Stomach (tissue), 19 donors: ENCODE results near the gene CCR8. TPM values are rescaled to one million over a fixed set of nuclear protein-coding genes. Genes with fewer than 3 reads are reported as not detected.

Experiments
- DNase-seq, 2 donors: peaks; one replicate each; pipeline versions ENCODE4 v3.0.0 to v3.0.0-alpha.2; 2013 to 2019
- H3K27ac ChIP-seq, 5 donors: fragments of 200-600 bp in 4 of 5; sonication (generic) in 4 of 5; one replicate each; pipeline ENCODE4 v1.5.1; 2013 to 2019; ENCODE audit warnings: mild to moderate bottlenecking in 1 of 5, moderate library complexity in 1 of 5
- H3K27me3 ChIP-seq, 3 donors: fragments of 200-600 bp; sonication (generic); one replicate each; pipeline ENCODE4 v1.5.1; 2017 to 2019; ENCODE audit warnings: mixed run types in 1 of 3
- H3K36me3 ChIP-seq, 4 donors: fragments of 200-600 bp; sonication (generic); 1 replicate in 3 of 4; 2 replicates in 1 of 4; pipeline ENCODE4 v1.5.1; 2016 to 2019
- H3K4me1 ChIP-seq, 4 donors: fragments of 200-600 bp; sonication (generic); one replicate each; pipeline ENCODE4 v1.5.1; 2016 to 2019
- H3K4me3 ChIP-seq, 4 donors: fragments of 200-600 bp; sonication (generic) in 3 of 4; one replicate each; pipeline ENCODE4 v1.5.1; 2016 to 2019; ENCODE audit warnings: mild to moderate bottlenecking in 1 of 4
- H3K9me3 ChIP-seq, 4 donors: fragments of 200-600 bp; sonication (generic); one replicate each; pipeline ENCODE4 v1.5.1; 2016 to 2019
- CTCF ChIP-seq, 7 experiments: fragments of 450-650 bp in 4 of 7; fragments of 200-600 bp in 3 of 7; sonication (generic) in 3 of 7; IDR thresholded peaks; one replicate each; pipeline ENCODE4 v1.5.1; 2016 to 2019; ENCODE audit warnings: antibody characterized with exemption in 7 of 7, control low read depth in 2 of 7, mild to moderate bottlenecking in 1 of 7
- EP300 ChIP-seq: sonication (generic); formaldehyde crosslinking; IDR thresholded peaks from one replicate; pipeline ENCODE4 v1.6.1; 2017; ENCODE audit warnings: antibody characterized with exemption
- POLR2A ChIP-seq, 4 donors: fragments of 450-650 bp; IDR thresholded peaks; one replicate each; pipeline ENCODE4 v1.6.1; 2016; ENCODE audit warnings: antibody characterized with exemption in 4 of 4, control low read depth in 2 of 4, mild to moderate bottlenecking in 1 of 4, moderate library complexity in 1 of 4
- POLR2AphosphoS5 ChIP-seq, 3 donors: sonication (generic); formaldehyde crosslinking; IDR thresholded peaks; one replicate each; pipeline ENCODE4 v1.6.1; 2016; ENCODE audit warnings: antibody characterized with exemption in 3 of 3
- WGBS, 5 donors: extraction: QIAGEN DNeasy Blood & Tissue Kit in 3 of 5; methylation state at CpG; one replicate each; pipeline versions ENCODE4 v1.1.5 to v1.1.7; 2013 to 2018; 5-methylcytosine and 5-hydroxymethylcytosine counted together
- intact Hi-C: fragments of 100-400 bp; cut with DNase I; formaldehyde crosslinking; loops from one replicate; pipeline ENCODE4 v1.15.1; 2023; ENCODE audit warnings: low total_unique reads
- long read RNA-seq, 10 donors: transcript quantifications; one replicate each; lab custom pipeline, GENCODE V29; 2026
- polyA plus RNA-seq, 3 donors: library from polyadenylated mRNA; stranded (reverse); fragments of 200-250 nt; gene quantifications; one replicate each; pipeline ENCODE4 v1.2.3, GENCODE V29; 2013
- total RNA-seq, 5 donors: library from RNA; depleted of rRNA; stranded (reverse); fragments of >200 nt; gene quantifications; one replicate each; pipeline versions ENCODE4 v1.1.0 to v1.2.3, GENCODE V29; 2014 to 2016
- donor health status: healthy with polysubstance abuse.
- donor health status: Bipolar disorder and iron deficiency.
- donor health status: healthy.

Gene CCR8
- total RNA-seq: not detected
- polyA plus RNA-seq: not detected
- long read RNA-seq, donor 1: 0 reads
- long read RNA-seq, donor 2: 0 reads
- long read RNA-seq, donor 3: 0 reads
- long read RNA-seq, donor 4: 0 reads
- long read RNA-seq, donor 5: 0 reads
- long read RNA-seq, donor 6: 0 reads
- long read RNA-seq, donor 7: 0 reads
- long read RNA-seq, donor 8: 0 reads
- long read RNA-seq, donor 9: 0 reads
- long read RNA-seq, donor 10: 0 reads

- TF ChIP-seq CTCF (IDR thresholded peaks at IDR 0.05): no peak
- Histone ChIP-seq H3K4me3 (no peak within 1 kb of the TSS), H3K9me3 (no peaks in the 10 kb centered on the region), H3K4me1 (no peaks in the 10 kb centered on the region), H3K36me3 (no peaks in the 10 kb centered on the region), H3K27me3 (no peaks in the 10 kb centered on the region), H3K27ac (no peak within 1 kb of the TSS)
- WGBS, 5 donors: 59 to 80% (median 72%) methylated on average over 1 of the region's 1 CpG
- intact Hi-C loops: no loop called here
- no peak for DNase-seq
These were observed at the start of gene CCR8 for GRCh38 chr3:39329493-39329892. CCR8 (plus strand) TSS chr3:39329709; CDS start chr3:39332332, 2,623 bp downstream.

- WGBS, 5 donors: 27 to 44% (median 38%) methylated on average over 5 of the region's 5 CpGs
- peaks cover 0 to 4% (median 0%) of the 10 kb centered on the region in 3 donors for H3K27me3 ChIP-seq
- intact Hi-C loops: loop anchor here (5.0 kb wide), 1 partner anchor 88 kb away; the partner anchor contains the start of gene XIRP1
These were observed 49.6 kb upstream of the CCR8 start, which contains the start of gene CX3CR1 for GRCh38 chr3:39279745-39280517. CX3CR1 (minus strand) TSS chr3:39280036; CDS start chr3:39266509, 13,527 bp downstream.

GRCh38 chr3:39280571-39280970 is 48.9 kb upstream of the CCR8 start:
- WGBS, 5 donors: 94 to 99% (median 97%) methylated on average over 5 of the region's 5 CpGs
- TF ChIP-seq CTCF (IDR thresholded peaks at IDR 0.05) (no peak), POLR2AphosphoS5 (IDR thresholded peaks at IDR 0.05) (no peak), POLR2A (IDR thresholded peaks at IDR 0.05) (no peak)
- Histone ChIP-seq H3K4me1 (no peaks in the 10 kb centered on the region), H3K27ac (no peak overlapping the region), H3K36me3 (no peaks in the 10 kb centered on the region), H3K9me3 (no peaks in the 10 kb centered on the region), H3K4me3 (no peak overlapping the region), H3K27me3 (peaks cover 0 to 4% (median 0%) of the 10 kb centered on the region in 3 donors)
- no peak for DNase-seq
- intact Hi-C loops: loop anchor here (5.0 kb wide), 1 partner anchor 88 kb away; the partner anchor contains the start of gene XIRP1

More at GRCh38 chr3:39279745-39280517, 49.6 kb upstream of the CCR8 start, which contains the start of gene CX3CR1:
- Histone ChIP-seq H3K9me3 (no peaks in the 10 kb centered on the region), H3K27ac (no peak within 1 kb of the TSS), H3K36me3 (no peaks in the 10 kb centered on the region), H3K4me3 (no peak within 1 kb of the TSS), H3K4me1 (no peaks in the 10 kb centered on the region)
- TF ChIP-seq CTCF (IDR thresholded peaks at IDR 0.05): no peak
- TF ChIP-seq EP300: no peak
- no peak for DNase-seq

- Histone ChIP-seq H3K4me1 (no peaks in the 10 kb centered on the region), H3K36me3 (no peaks in the 10 kb centered on the region), H3K27ac (no peak overlapping the region), H3K9me3 (no peaks in the 10 kb centered on the region), H3K27me3 (peaks cover 0 to 4% (median 0%) of the 10 kb centered on the region in 3 donors), H3K4me3 (no peak overlapping the region)
- TF ChIP-seq CTCF (IDR thresholded peaks at IDR 0.05): no peak
- 69 to 81% (median 81%) methylated on average over 9 of the region's 9 CpGs for WGBS, 5 donors
- intact Hi-C loops: loop anchor here (5.0 kb wide), 1 partner anchor 89 kb away; the partner anchor contains the start of gene XIRP1
- DNase-seq: no peak
These were observed 48.0 kb upstream of the CCR8 start for GRCh38 chr3:39281533-39281932.
